ENCODE measurements around the gene SAMD10. TPM values are rescaled to one million over a fixed set of nuclear protein-coding genes. Genes with fewer than 3 reads are reported as not detected.

SAMD10 gene
- total and polyA plus RNA-seq, 3 experiments from 2014 or later: 15.6 to 24.5 (median 19.3) TPM

DNA sequence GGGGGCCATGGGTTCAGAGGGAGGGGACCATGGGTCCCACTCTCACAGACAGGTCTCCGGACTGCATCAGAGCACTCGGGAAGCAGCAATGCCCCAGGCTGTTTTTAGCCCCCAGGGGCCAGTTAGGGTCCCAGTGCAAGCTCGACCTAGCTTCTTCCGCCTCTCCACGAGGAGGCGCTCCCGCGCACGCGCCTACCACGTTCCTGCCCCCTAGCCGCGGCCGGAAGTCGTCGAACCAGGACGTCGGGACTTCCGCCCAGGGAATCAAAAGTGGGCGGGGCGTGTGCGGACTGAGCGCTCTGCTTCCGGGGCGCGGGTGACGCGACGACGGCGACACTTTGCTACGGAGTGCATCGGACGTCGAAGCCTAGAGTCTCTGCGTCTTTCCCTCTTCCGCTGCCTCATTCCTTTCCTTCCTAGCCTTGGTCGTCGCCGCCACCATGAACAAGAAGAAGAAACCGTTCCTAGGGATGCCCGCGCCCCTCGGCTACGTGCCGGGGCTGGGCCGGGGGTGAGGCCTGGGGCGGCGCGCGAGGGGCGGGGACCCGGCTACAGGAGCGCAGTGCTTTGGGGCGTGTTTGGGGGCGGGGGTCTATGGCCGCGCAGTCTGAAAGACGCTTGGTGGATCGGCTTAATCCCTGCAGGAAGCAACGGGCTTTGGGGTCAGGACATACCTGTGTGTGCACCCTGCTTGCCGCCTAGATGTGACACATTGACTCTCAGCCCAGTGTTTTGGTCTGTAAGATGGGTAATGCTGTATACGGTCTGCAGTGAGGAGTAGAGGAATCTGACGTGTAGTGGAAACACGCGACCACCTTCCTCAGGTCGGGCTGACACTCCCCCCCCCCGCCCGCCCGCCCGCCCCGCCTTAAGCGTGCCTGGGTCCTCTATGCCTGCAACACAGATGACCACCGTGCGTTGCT lies 1.6 kb upstream of the SAMD10 start, which contains the start of gene PRPF6:
Gene PRPF6, plus strand, starts transcription at position 327 of the 923 bp plus-strand sequence. Its CDS starts 114 bp downstream, at position 441.
- Mint-ChIP-seq H3K4me3 (peak within 1 kb of the TSS; percentile 89 to 95 (median 92)), H3K9me3 (no peaks in the 10 kb centered on the region), H3K27ac (peak within 1 kb of the TSS; percentile 93 to 99 (median 96)), H3K27me3 (no peaks in the 10 kb centered on the region), H3K4me1 (peaks cover 58 to 71% (median 68%) of the 10 kb centered on the region in 3 donors), H3K36me3 (peaks cover 16 to 52% (median 21%) of the 10 kb centered on the region in 3 donors)
- peak within 1 kb of the TSS; percentile 93 for H3K4me3 ChIP-seq (ENCODE audit: low read length)
- peak; percentile 92 to 96 (median 93) for DNase-seq
- peaks cover 23% of the 10 kb centered on the region for H3K36me3 ChIP-seq (ENCODE audit: insufficient read depth, low read length)
- no peaks in the 10 kb centered on the region for H3K27me3 ChIP-seq (ENCODE audit: insufficient read depth, low read length, poor library complexity, severe bottlenecking)
- H3K4me1 ChIP-seq (ENCODE audit: insufficient read depth, low read length): peaks cover 54% of the 10 kb centered on the region
- POLR2A ChIA-PET: interaction anchor here (0.5 to 3.4 kb wide), 12 partner anchors 12 to 242 kb away, joined by 3 to 18 read pairs (median 4); partner anchors contain the start of genes SLC2A4RG, TCEA2, TPD52L2 and UCKL1
- CTCF ChIA-PET: interaction anchor here (0.8 to 2.5 kb wide), 31 partner anchors 8 to 461 kb away, joined by 3 to 57 read pairs (median 4); partner anchors contain the start of genes ARFRP1, C20orf204, LKAAEAR1 and OPRL1
- H3K9me3 ChIP-seq (ENCODE audit: low read length): no peaks in the 10 kb centered on the region
- peak within 1 kb of the TSS; percentile 90 for H3K27ac ChIP-seq (ENCODE audit: low read depth, low read length)

DNA sequence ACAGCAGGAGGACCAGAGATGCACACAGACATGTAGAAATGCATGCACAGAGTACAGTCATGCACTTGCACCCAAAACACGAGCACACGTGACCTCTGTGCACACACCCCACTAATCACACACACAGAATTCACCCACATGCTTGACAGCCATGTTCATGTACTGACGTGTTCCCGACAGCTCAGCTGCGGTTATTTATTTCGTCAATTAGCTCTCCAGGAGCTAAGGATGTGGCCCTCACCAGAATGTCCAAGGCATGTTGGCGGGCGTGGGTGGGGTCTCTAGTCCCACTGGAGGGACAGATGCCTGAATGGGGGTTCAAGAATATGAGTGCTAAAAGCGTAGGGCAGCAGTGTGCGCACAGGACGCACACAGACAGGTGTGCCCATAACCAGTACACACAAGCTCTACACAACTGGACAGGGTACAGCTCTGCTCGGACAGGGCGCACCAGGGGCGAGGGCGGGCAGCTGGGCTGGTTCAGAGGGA lies 919 bp upstream of the SAMD10 start:
- DNase-seq: peak in 2 of 5 donors; percentile 41 to 67
- Histone ChIP-seq H3K27me3 (ENCODE audit: insufficient read depth, low read length, poor library complexity, severe bottlenecking) (no peaks in the 10 kb centered on the region), H3K9me3 (ENCODE audit: low read length) (no peaks in the 10 kb centered on the region), H3K27ac (ENCODE audit: low read depth, low read length) (peak overlapping the region; percentile 90), H3K36me3 (ENCODE audit: insufficient read depth, low read length) (peaks cover 17% of the 10 kb centered on the region), H3K4me1 (ENCODE audit: insufficient read depth, low read length) (peaks cover 54% of the 10 kb centered on the region), H3K4me3 (ENCODE audit: low read length) (peak overlapping the region; percentile 93)
- H3K4me3 Mint-ChIP-seq: peak overlapping the region; percentile 89 to 95 (median 92)
- no peaks in the 10 kb centered on the region for H3K9me3 Mint-ChIP-seq
- peaks cover 59 to 70% (median 70%) of the 10 kb centered on the region in 3 donors for H3K4me1 Mint-ChIP-seq
- POLR2A ChIA-PET: interaction anchor here (0.5 to 3.4 kb wide), 13 partner anchors 12 to 241 kb away, joined by 3 to 18 read pairs (median 4); partner anchors contain the start of genes SLC2A4RG, TCEA2, TPD52L2 and UCKL1
- no peaks in the 10 kb centered on the region for H3K27me3 Mint-ChIP-seq
- peak overlapping the region; percentile 93 to 99 (median 96) for H3K27ac Mint-ChIP-seq
- CTCF ChIA-PET: interaction anchor here (0.8 to 2.5 kb wide), 30 partner anchors 8 to 460 kb away, joined by 3 to 57 read pairs (median 4); partner anchors contain the start of genes ARFRP1, C20orf204, LKAAEAR1 and OPRL1
- H3K36me3 Mint-ChIP-seq: peaks cover 11 to 47% (median 16%) of the 10 kb centered on the region in 3 donors

DNA sequence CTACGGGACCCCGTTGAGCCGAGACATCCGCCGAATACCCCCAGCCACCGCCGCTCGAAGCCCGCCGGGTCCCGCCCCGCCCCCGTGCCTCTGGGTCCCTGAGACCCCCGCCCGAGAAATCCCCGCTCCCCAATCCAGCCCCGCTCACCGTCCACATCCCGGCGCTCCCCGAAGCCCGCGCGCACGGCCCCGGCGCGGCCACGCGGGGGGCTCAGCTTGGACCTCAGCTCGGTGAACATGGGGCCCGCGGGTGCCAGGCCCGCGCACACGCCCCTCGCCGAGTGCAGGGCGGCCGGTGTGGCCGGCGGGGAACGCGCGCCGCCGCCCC lies 249 bp downstream of the SAMD10 start:
- no peaks in the 10 kb centered on the region for H3K27me3 ChIP-seq (ENCODE audit: insufficient read depth, low read length, poor library complexity, severe bottlenecking)
- H3K36me3 ChIP-seq (ENCODE audit: insufficient read depth, low read length): peaks cover 10% of the 10 kb centered on the region
- no peak for DNase-seq
- H3K36me3 Mint-ChIP-seq: peaks cover 6 to 41% (median 11%) of the 10 kb centered on the region in 3 donors
- no peaks in the 10 kb centered on the region for H3K9me3 Mint-ChIP-seq
- H3K9me3 ChIP-seq (ENCODE audit: low read length): no peaks in the 10 kb centered on the region
- H3K4me1 ChIP-seq (ENCODE audit: insufficient read depth, low read length): peaks cover 54% of the 10 kb centered on the region
- ChIA-PET CTCF (interaction anchor here (0.6 to 2.5 kb wide), 9 partner anchors 14 to 272 kb away, joined by 3 to 57 read pairs (median 9); partner anchors contain the start of genes ARFRP1, C20orf204, TPD52L2 and UCKL1), POLR2A (interaction anchor here (0.6 to 2.5 kb wide), 3 partner anchors 23 to 90 kb away, joined by 3 to 18 read pairs (median 3); partner anchors contain the start of gene UCKL1)
- H3K27ac Mint-ChIP-seq: peak overlapping the region in 4 of 8 donors; percentile 33 to 93 (median 80)
- no peaks in the 10 kb centered on the region for H3K27me3 Mint-ChIP-seq
- H3K4me3 Mint-ChIP-seq: peak overlapping the region; percentile 74 to 89 (median 86)
- peak overlapping the region; percentile 45 for H3K27ac ChIP-seq (ENCODE audit: low read depth, low read length)
- H3K4me1 Mint-ChIP-seq: peaks cover 52 to 69% (median 64%) of the 10 kb centered on the region in 3 donors
- peak overlapping the region; percentile 64 for H3K4me3 ChIP-seq (ENCODE audit: low read length)

DNA sequence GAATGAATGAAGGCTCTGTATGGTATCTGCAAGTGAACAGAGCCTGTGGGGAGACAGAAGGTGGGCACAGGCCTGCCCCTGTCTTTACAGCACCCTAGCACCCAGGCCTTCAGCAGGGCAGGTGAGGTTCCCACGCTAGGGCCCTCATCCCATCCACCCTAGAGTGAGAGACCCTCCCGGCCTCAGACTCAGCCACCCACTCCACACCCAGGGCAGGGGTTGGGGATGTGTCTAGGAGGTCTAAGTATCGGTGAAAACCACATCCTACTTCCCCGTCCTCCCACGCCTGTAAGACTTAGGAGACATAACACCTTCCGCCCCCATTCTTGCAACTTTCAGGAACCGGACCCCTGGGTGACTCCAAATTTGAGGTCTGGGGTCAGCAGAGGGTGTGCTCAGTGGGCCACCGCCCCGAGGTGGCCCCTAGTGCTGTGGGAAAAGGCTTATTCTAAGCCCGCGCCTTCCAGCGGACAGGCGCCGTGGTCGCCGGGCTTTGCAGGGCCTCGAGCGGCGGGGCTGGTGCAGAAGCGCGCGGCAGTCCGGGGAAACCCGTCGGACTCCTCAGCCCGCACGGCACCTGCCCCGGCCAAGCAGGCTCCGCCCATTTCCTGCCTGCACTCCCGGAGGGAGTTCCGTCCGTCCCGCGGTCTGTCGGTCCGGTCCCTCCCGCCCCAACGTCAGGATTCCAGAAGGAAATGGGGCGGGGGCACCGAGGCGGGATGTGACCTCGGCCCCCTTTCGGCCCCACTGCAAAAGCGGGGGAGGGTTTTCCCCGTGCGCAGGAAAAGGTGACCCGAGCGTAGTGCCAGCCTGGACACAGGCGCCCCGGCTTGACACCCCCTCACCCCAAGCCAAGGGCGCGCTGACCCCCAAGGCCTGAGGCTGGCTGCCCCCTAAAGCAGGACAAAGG lies 868 bp downstream of the SAMD10 start:
- peaks cover 6 to 41% (median 11%) of the 10 kb centered on the region in 3 donors for H3K36me3 Mint-ChIP-seq
- H3K36me3 ChIP-seq (ENCODE audit: insufficient read depth, low read length): peaks cover 10% of the 10 kb centered on the region
- H3K4me3 Mint-ChIP-seq: peak overlapping the region; percentile 74 to 89 (median 86)
- no peaks in the 10 kb centered on the region for H3K9me3 Mint-ChIP-seq
- peak overlapping the region; percentile 64 for H3K4me3 ChIP-seq (ENCODE audit: low read length)
- H3K4me1 ChIP-seq (ENCODE audit: insufficient read depth, low read length): peaks cover 56% of the 10 kb centered on the region
- peaks cover 54 to 75% (median 70%) of the 10 kb centered on the region in 3 donors for H3K4me1 Mint-ChIP-seq
- no peaks in the 10 kb centered on the region for H3K27me3 ChIP-seq (ENCODE audit: insufficient read depth, low read length, poor library complexity, severe bottlenecking)
- peak overlapping the region; percentile 45 for H3K27ac ChIP-seq (ENCODE audit: low read depth, low read length)
- H3K27ac Mint-ChIP-seq: peak overlapping the region; percentile 78 to 95 (median 90)
- peak; percentile 37 to 62 (median 46) for DNase-seq
- no peaks in the 10 kb centered on the region for H3K9me3 ChIP-seq (ENCODE audit: low read length)
- ChIA-PET POLR2A (interaction anchor here (0.6 to 2.5 kb wide), 2 partner anchors 22 to 62 kb away, joined by 3 to 18 read pairs; partner anchors contain the start of gene UCKL1), CTCF (interaction anchor here (1.0 to 2.3 kb wide), 8 partner anchors 22 to 142 kb away, joined by 3 to 57 read pairs (median 7); partner anchors contain the start of genes C20orf204, TPD52L2 and UCKL1)
- no peaks in the 10 kb centered on the region for H3K27me3 Mint-ChIP-seq

DNA sequence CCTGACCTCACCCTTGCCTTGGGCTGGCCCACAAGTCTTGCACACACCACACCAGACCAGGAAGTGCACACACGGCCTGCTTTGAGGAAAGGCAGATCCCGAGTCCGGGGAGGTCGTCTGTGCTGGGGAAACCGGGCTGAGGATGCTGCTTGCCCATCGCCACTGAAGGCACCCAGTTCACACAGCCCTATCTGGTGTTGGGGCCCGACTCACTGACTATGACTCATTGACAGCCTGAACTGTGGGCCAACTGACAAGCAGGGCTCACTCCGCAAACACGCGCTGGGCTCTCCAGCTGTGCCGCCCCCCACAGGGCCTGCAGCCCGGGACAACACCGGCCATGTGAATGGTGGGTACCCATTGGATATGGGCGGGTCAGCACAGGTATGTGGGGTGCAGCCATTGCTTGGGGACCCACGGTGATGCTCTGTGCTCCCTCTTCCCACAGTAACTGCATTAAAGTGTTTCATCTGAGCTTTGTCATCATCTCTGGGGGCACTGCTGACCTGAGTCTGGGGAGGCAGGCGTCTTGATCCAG lies 1.6 kb downstream of the SAMD10 start:
- Histone ChIP-seq H3K27me3 (ENCODE audit: insufficient read depth, low read length, poor library complexity, severe bottlenecking) (no peaks in the 10 kb centered on the region), H3K4me3 (ENCODE audit: low read length) (peak overlapping the region; percentile 64), H3K9me3 (ENCODE audit: low read length) (no peaks in the 10 kb centered on the region), H3K36me3 (ENCODE audit: insufficient read depth, low read length) (peaks cover 4% of the 10 kb centered on the region), H3K4me1 (ENCODE audit: insufficient read depth, low read length) (peaks cover 55% of the 10 kb centered on the region), H3K27ac (ENCODE audit: low read depth, low read length) (peak overlapping the region; percentile 45)
- ChIA-PET POLR2A (no interaction called here), CTCF (interaction anchor here (1.0 to 1.5 kb wide), 3 partner anchors 22 to 80 kb away, joined by 3 to 5 read pairs (median 3); partner anchors contain the start of gene UCKL1)
- peak in 4 of 5 donors; percentile 19 to 70 (median 47) for DNase-seq
- no peaks in the 10 kb centered on the region for H3K9me3 Mint-ChIP-seq
- H3K27ac Mint-ChIP-seq: peak overlapping the region; percentile 76 to 95 (median 90)
- H3K4me1 Mint-ChIP-seq: peaks cover 51 to 74% (median 72%) of the 10 kb centered on the region in 3 donors
- H3K27me3 Mint-ChIP-seq: no peaks in the 10 kb centered on the region
- H3K4me3 Mint-ChIP-seq: peak overlapping the region; percentile 74 to 89 (median 86)
- H3K36me3 Mint-ChIP-seq: peaks cover under 1 to 34% (median 12%) of the 10 kb centered on the region in 3 donors

DNA sequence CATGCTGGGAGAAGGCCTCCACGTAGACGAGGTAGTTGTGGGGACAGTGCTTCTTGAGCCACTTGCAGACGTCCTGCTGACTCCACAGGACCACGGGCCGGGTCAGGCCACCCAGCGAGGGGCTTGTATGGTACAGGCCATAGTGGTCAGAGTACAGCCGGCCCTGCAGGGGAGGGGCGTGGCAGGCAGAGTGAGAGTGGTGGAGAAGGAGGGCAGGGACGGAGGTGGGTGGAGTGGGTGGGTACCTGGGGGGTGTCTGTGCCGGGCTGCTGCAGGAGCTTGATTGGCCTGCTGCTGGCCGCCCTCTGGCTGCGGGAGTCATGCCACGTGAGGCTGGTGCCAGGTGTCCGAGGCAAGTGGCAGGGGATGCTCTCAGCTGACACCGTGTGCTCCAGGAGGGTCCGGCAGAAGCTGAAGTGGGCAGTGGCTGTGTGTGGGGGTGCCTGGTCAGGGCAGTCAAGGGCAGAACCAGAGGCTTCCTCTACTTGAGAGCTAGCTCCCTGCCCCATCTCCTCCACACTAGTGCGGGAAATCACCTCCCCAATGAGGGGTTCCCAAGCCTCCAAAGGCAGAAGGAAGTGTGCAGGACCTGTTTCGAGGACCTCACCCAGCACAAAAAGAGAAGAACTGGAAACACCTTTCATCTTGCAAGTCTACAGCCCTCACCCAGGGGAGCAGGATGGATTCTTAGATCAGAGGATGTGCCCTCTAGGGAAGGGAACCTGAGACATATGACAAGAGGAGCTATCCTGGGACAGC lies 2.3 kb downstream of the SAMD10 start:
- ChIA-PET CTCF (interaction anchor here (1.0 to 1.5 kb wide), 3 partner anchors 21 to 80 kb away, joined by 3 to 5 read pairs (median 3); partner anchors contain the start of gene UCKL1), POLR2A (no interaction called here)
- H3K27ac Mint-ChIP-seq: peak overlapping the region; percentile 19 to 95 (median 90)
- Histone ChIP-seq H3K4me3 (ENCODE audit: low read length) (no peak overlapping the region), H3K27ac (ENCODE audit: low read depth, low read length) (no peak overlapping the region), H3K36me3 (ENCODE audit: insufficient read depth, low read length) (peaks cover 3% of the 10 kb centered on the region), H3K9me3 (ENCODE audit: low read length) (no peaks in the 10 kb centered on the region), H3K4me1 (ENCODE audit: insufficient read depth, low read length) (peaks cover 48% of the 10 kb centered on the region), H3K27me3 (ENCODE audit: insufficient read depth, low read length, poor library complexity, severe bottlenecking) (no peaks in the 10 kb centered on the region)
- peak in 1 of 5 donors; percentile 46 for DNase-seq
- H3K27me3 Mint-ChIP-seq: no peaks in the 10 kb centered on the region
- H3K9me3 Mint-ChIP-seq: no peaks in the 10 kb centered on the region
- H3K4me1 Mint-ChIP-seq: peaks cover 45 to 69% (median 66%) of the 10 kb centered on the region in 3 donors
- peak overlapping the region; percentile 48 to 87 (median 84) for H3K4me3 Mint-ChIP-seq
- peaks cover 0 to 28% (median 7%) of the 10 kb centered on the region in 3 donors for H3K36me3 Mint-ChIP-seq

Measured in CD8-positive, alpha-beta memory T cell (primary cell).